ENCODE results near the gene CSRP1. TPM values are rescaled to one million over a fixed set of nuclear protein-coding genes. Genes with fewer than 3 reads are reported as not detected.
A peak's percentile ranks its signal among the peaks of the same experiment; 100 is the strongest.

CSRP1 gene
- total and polyA plus RNA-seq, 9 of the 15 experiments (the other 6 are each of a cell fraction or from before 2014, with no cell fraction given), result 6.8 to 39.4 (median 23.7) TPM

- TF ChIP-seq THAP7 (CRISPR knock-in tag; IDR thresholded peaks at IDR 0.05) (no peak), PURB (CRISPR knock-in tag; IDR thresholded peaks at IDR 0.05; ENCODE audit: low read depth) (no peak), MCM3 (IDR thresholded peaks at IDR 0.05) (no peak), SMARCE1 (IDR thresholded peaks at IDR 0.05) (peak; percentile 90; the same call in 1 of the 2 replicates), TBL1XR1 (IDR thresholded peaks at IDR 0.05; ENCODE audit: low read length in 2 of 2) (no peak), NBN (IDR thresholded peaks at IDR 0.05; ENCODE audit: low read depth) (peak; percentile 42; the same call in 1 of the 2 replicates), ZBED1 (IDR thresholded peaks at IDR 0.05) (no peak), SRSF9 (IDR thresholded peaks at IDR 0.05; ENCODE audit: borderline replicate concordance, low read depth, low read length) (no peak), HNRNPUL1 (IDR thresholded peaks at IDR 0.05; ENCODE audit: low read length) (no peak), ESRRA (IDR thresholded peaks at IDR 0.05; ENCODE audit: borderline replicate concordance, low read depth) (peak; percentile 21; the same call in 1 of the 2 replicates), TCF3 (CRISPR knock-in tag; IDR thresholded peaks at IDR 0.05) (peak; percentile 46; the same call in 1 of the 2 replicates), EHMT2 (IDR thresholded peaks at IDR 0.05) (peak; percentile 23; the same call in 1 of the 2 replicates), HDAC2 (IDR thresholded peaks at IDR 0.05) (peak; percentile 77), ZNF592 (IDR thresholded peaks at IDR 0.05) (peak; percentile 69; the same call in 1 of the 2 replicates), MED1 (CRISPR knock-in tag; IDR thresholded peaks at IDR 0.05; ENCODE audit: borderline replicate concordance) (no peak), SNIP1 (IDR thresholded peaks at IDR 0.05; ENCODE audit: low read depth) (no peak), E2F6 (IDR thresholded peaks at IDR 0.05; ENCODE audit: borderline replicate concordance in 1 of 2, extremely low read depth in 1 of 2, insufficient read depth in 1 of 2, insufficient read length in 1 of 2, low read depth in 1 of 2, low read length in 1 of 2, poor library complexity in 1 of 2, severe bottlenecking in 1 of 2) (no peak), PHF8 (IDR thresholded peaks at IDR 0.05; ENCODE audit: borderline replicate concordance, low read length) (no peak), SIN3B (IDR thresholded peaks at IDR 0.05; ENCODE audit: low read depth) (no peak)
- TF ChIP-seq, protein P1, sequence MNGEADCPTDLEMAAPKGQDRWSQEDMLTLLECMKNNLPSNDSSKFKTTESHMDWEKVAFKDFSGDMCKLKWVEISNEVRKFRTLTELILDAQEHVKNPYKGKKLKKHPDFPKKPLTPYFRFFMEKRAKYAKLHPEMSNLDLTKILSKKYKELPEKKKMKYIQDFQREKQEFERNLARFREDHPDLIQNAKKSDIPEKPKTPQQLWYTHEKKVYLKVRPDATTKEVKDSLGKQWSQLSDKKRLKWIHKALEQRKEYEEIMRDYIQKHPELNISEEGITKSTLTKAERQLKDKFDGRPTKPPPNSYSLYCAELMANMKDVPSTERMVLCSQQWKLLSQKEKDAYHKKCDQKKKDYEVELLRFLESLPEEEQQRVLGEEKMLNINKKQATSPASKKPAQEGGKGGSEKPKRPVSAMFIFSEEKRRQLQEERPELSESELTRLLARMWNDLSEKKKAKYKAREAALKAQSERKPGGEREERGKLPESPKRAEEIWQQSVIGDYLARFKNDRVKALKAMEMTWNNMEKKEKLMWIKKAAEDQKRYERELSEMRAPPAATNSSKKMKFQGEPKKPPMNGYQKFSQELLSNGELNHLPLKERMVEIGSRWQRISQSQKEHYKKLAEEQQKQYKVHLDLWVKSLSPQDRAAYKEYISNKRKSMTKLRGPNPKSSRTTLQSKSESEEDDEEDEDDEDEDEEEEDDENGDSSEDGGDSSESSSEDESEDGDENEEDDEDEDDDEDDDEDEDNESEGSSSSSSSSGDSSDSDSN (IDR thresholded peaks at IDR 0.05; ENCODE audit: borderline replicate concordance in 1 of 2, low read depth in 2 of 2, low read length in 2 of 2), result 0 out of 4 replicates have a peak, but pooled peaks of 1 of the 2 experiments have one; percentile 29
These were observed 45.2 kb upstream of the CSRP1 start (continued) for GRCh38 chr1:201551877-201552731.
